Fibroblast of lung (primary cell): ENCODE measurements around the gene DGKG. TPM values are rescaled to one million over a fixed set of nuclear protein-coding genes. Genes with fewer than 3 reads are reported as not detected.

Experiments
- DNase-seq, 2 donors: peaks; one replicate each; pipeline versions ENCODE4 v3.0.0 to v3.0.0-alpha.2; 2010; ENCODE audit warnings: low read depth in 2 of 2
- H2AFZ ChIP-seq: 2 replicates; pipeline ENCODE4 v1.5.1; 2012; ENCODE audit warnings: low read length, control low read depth, inconsistent platforms
- H3K27ac ChIP-seq: 2 replicates; pipeline ENCODE4 v1.5.1; 2011; ENCODE audit warnings: low read length, control low read depth; ENCODE audit not compliant: insufficient read depth
- H3K27me3 ChIP-seq: 2 replicates; pipeline ENCODE4 v1.5.1; 2011; ENCODE audit warnings: mild to moderate bottlenecking, low read length; ENCODE audit not compliant: control insufficient read depth, insufficient read depth
- H3K36me3 ChIP-seq: 2 replicates; pipeline ENCODE4 v1.5.1; 2011; ENCODE audit warnings: low read length; ENCODE audit not compliant: control insufficient read depth, insufficient read depth
- H3K4me1 ChIP-seq: 2 replicates; pipeline ENCODE4 v1.5.1; 2011; ENCODE audit warnings: low read length; ENCODE audit not compliant: control insufficient read depth, insufficient read depth; ENCODE audit errors: extremely low read depth
- H3K4me2 ChIP-seq: 2 replicates; pipeline ENCODE4 v1.5.1; 2011; ENCODE audit warnings: low read length, control low read depth; ENCODE audit not compliant: insufficient read depth; ENCODE audit errors: extremely low read depth
- H3K4me3 ChIP-seq, 4 experiments: fragments of 200-600 bp in 1 of 4; sonication (generic) in 1 of 4; replicated peaks in 1 of 4; 2 replicates each; pipeline ENCODE4 v1.5.1; 2011 to 2016; ENCODE audit warnings: low read length in 4 of 4, low read depth in 3 of 4, mild to moderate bottlenecking in 3 of 4, control low read depth in 2 of 4, inconsistent platforms in 1 of 4, mixed read lengths in 1 of 4; ENCODE audit not compliant: insufficient read depth in 1 of 4; ENCODE audit errors: control extremely low read depth in 1 of 4
- H3K79me2 ChIP-seq: 2 replicates; pipeline ENCODE4 v1.5.1; 2012; ENCODE audit warnings: mild to moderate bottlenecking, low read length, inconsistent platforms; ENCODE audit not compliant: control insufficient read depth, insufficient read depth
- H3K9ac ChIP-seq: 2 replicates; pipeline ENCODE4 v1.5.1; 2011; ENCODE audit warnings: mild to moderate bottlenecking, low read length, control low read depth; ENCODE audit not compliant: insufficient read depth
- H3K9me3 ChIP-seq: 2 replicates; pipeline ENCODE4 v1.5.1; 2012; ENCODE audit warnings: low read depth, low read length; ENCODE audit not compliant: control insufficient read depth, insufficient read depth
- H4K20me1 ChIP-seq: 2 replicates; pipeline ENCODE4 v1.5.1; 2011; ENCODE audit warnings: low read length; ENCODE audit not compliant: control insufficient read depth, insufficient read depth; ENCODE audit errors: extremely low read depth
- EZH2 ChIP-seq: IDR thresholded peaks from 2 replicates; pipeline ENCODE4 v1.5.1; 2012; ENCODE audit warnings: low read length, control low read depth, mild to moderate bottlenecking; ENCODE audit errors: missing control alignments
- polyA plus RNA-seq, 2 donors: library from polyadenylated mRNA; depleted of rRNA in 1 of 2; stranded (reverse) in 1 of 2; unstranded in 1 of 2; fragments of >200 nt; gene quantifications; 2 replicates each; pipeline ENCODE4 v1.2.1, GENCODE V29; 2011 to 2012; ENCODE audit warnings: missing spikeins in 1 of 2
- total RNA-seq: library from RNA; depleted of rRNA; stranded (reverse); fragments of >200 nt; gene quantifications from 2 replicates; pipeline ENCODE4 v1.2.1, GENCODE V29; 2014
- TF ChIP-seq, protein P1 (sequence below), 2 donors: IDR thresholded peaks in 1 of 2; conservative IDR thresholded peaks in 1 of 2; 1 replicate in 1 of 2; 2 replicates in 1 of 2; pipeline ENCODE4 v1.5.1; 2011 to 2012; ENCODE audit warnings: low read length in 2 of 2, control low read depth in 1 of 2, inconsistent platforms in 1 of 2, low read depth in 1 of 2, mild to moderate bottlenecking in 1 of 2

Gene DGKG
- total and polyA plus RNA-seq, 2 donors (not counting 1 experiment from before 2014, with no cell fraction given), result 3.7 to 4.8 TPM

DNA sequence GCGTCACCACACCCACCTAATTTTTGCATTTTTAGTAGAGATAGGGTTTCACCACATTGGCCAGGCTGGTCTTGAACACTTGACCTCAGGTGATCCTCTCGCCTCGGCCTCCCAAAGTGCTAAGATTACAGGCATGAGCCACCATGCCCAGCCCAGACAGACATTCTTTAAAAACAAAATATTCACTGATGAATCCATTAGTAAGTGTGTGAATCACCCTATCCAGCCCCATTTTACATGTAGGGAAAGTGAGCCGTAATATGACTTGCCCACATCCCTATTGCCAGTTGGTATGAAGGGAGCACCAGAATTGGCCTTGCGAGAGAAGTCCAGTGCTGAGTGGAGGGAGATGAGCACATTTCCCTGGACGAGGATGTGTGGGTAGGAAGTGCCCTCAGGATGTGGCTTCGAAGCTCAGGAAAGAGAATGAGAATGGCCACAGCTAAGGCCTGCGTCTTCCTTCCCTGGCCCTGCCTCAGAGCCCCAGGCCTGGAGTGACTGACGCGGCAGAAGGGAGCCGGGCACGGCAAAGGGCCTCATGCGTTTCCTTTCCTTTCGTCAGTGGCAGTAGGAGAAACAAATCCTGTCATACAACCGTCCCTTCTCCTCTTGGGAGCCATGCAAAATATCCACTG, 224.9 kb downstream of the DGKG start:
- H3K36me3 ChIP-seq, result no peaks in the 10 kb centered on the region
- no peaks in the 10 kb centered on the region for H3K27me3 ChIP-seq
- no peak overlapping the region for H3K4me2 ChIP-seq
- H3K79me2 ChIP-seq, result no peaks in the 10 kb centered on the region
- no peak for DNase-seq
- no peaks in the 10 kb centered on the region for H3K9me3 ChIP-seq
- H3K4me3 ChIP-seq, result no peak overlapping the region
- TF ChIP-seq, protein P1, sequence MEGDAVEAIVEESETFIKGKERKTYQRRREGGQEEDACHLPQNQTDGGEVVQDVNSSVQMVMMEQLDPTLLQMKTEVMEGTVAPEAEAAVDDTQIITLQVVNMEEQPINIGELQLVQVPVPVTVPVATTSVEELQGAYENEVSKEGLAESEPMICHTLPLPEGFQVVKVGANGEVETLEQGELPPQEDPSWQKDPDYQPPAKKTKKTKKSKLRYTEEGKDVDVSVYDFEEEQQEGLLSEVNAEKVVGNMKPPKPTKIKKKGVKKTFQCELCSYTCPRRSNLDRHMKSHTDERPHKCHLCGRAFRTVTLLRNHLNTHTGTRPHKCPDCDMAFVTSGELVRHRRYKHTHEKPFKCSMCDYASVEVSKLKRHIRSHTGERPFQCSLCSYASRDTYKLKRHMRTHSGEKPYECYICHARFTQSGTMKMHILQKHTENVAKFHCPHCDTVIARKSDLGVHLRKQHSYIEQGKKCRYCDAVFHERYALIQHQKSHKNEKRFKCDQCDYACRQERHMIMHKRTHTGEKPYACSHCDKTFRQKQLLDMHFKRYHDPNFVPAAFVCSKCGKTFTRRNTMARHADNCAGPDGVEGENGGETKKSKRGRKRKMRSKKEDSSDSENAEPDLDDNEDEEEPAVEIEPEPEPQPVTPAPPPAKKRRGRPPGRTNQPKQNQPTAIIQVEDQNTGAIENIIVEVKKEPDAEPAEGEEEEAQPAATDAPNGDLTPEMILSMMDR (conservative IDR thresholded peaks at IDR 0.05 in 1 of 2, IDR thresholded peaks at IDR 0.05 in 1 of 2; ENCODE audit: low read depth in 1 of 2, low read length in 2 of 2), result no peak
- no peak for TF ChIP-seq EZH2
- H3K9ac ChIP-seq, result no peak overlapping the region
- H4K20me1 ChIP-seq, result no peaks in the 10 kb centered on the region
- no peaks in the 10 kb centered on the region for H3K4me1 ChIP-seq
- no peak overlapping the region for H2AFZ ChIP-seq
- no peak overlapping the region for H3K27ac ChIP-seq

DNA sequence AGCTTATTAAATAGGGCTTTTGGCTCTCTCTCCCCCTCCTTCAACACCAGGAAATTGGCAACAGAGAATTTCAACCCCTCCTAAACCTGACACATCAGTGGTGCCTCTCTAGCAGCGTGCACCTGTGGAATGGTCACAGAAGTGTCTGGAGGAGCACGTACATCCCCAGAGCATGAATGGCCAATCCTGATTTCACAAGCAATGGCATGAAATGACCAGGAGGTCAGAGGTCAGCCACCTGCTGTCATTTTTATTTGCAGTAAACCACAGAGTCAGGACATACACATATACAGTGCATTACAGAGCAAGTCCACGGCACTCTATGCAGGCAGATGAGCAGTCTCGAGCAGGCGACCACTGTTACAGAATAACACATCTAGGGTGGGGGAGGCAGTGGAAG, 228.1 kb downstream of the DGKG start:
- Histone ChIP-seq H3K4me2 (no peak overlapping the region), H3K4me3 (no peak overlapping the region), H3K27me3 (no peaks in the 10 kb centered on the region), H3K9me3 (no peaks in the 10 kb centered on the region), H2AFZ (no peak overlapping the region), H3K9ac (no peak overlapping the region), H4K20me1 (no peaks in the 10 kb centered on the region), H3K36me3 (no peaks in the 10 kb centered on the region), H3K27ac (no peak overlapping the region), H3K79me2 (no peaks in the 10 kb centered on the region), H3K4me1 (no peaks in the 10 kb centered on the region)
- no peak for TF ChIP-seq EZH2
- TF ChIP-seq, protein P1 (conservative IDR thresholded peaks at IDR 0.05 in 1 of 2, IDR thresholded peaks at IDR 0.05 in 1 of 2; ENCODE audit: low read depth in 1 of 2, low read length in 2 of 2), result no peak
- DNase-seq, result no peak

DNA sequence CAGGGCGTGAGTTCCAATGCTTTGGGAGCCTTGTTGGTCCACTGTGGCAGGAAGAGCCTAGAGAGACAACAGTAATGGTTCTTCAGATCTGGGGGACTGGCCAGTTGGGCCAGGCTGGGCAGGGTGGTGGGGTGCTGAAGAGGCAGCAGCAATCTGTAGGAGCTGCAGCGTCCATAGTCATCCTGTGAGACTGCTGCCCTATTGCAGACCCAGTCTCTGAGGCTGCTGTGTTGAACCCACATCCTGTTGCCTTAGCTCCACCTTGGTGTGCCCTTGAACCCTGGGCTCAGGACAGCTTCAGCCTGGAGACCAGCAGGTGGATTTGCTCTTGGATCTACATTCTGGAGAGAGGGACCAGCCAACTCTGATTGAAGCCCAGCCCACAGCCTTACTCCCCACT, 229.5 kb downstream of the DGKG start:
- no peak overlapping the region for H3K4me2 ChIP-seq
- H4K20me1 ChIP-seq, result no peaks in the 10 kb centered on the region
- H3K36me3 ChIP-seq, result no peaks in the 10 kb centered on the region
- TF ChIP-seq, protein P1 (conservative IDR thresholded peaks at IDR 0.05 in 1 of 2, IDR thresholded peaks at IDR 0.05 in 1 of 2; ENCODE audit: low read depth in 1 of 2, low read length in 2 of 2), result no peak
- H3K27ac ChIP-seq, result no peak overlapping the region
- no peaks in the 10 kb centered on the region for H3K27me3 ChIP-seq
- no peaks in the 10 kb centered on the region for H3K79me2 ChIP-seq
- no peak overlapping the region for H2AFZ ChIP-seq
- H3K4me1 ChIP-seq, result no peaks in the 10 kb centered on the region
- no peak overlapping the region for H3K9ac ChIP-seq
- no peaks in the 10 kb centered on the region for H3K9me3 ChIP-seq
- no peak for DNase-seq
- H3K4me3 ChIP-seq, result no peak overlapping the region
